HL-60/S4 (cell line): ENCODE measurements around the gene SLC24A2.

Experiments
- in situ Hi-C: fragments of 300-500 bp; cut with MboI; formaldehyde crosslinking; loops from 2 replicates; pipeline ENCODE4 v1.14.3; 2022; ENCODE audit warnings: low sequenced_read_pairs

The SLC24A2 gene

GRCh38 chr9:19759066-19759465 is 29.8 kb downstream of the SLC24A2 start:
- in situ Hi-C loops: no loop called here

GRCh38 chr9:19757745-19758144 is 31.1 kb downstream of the SLC24A2 start:
- in situ Hi-C loops: no loop called here

DNA sequence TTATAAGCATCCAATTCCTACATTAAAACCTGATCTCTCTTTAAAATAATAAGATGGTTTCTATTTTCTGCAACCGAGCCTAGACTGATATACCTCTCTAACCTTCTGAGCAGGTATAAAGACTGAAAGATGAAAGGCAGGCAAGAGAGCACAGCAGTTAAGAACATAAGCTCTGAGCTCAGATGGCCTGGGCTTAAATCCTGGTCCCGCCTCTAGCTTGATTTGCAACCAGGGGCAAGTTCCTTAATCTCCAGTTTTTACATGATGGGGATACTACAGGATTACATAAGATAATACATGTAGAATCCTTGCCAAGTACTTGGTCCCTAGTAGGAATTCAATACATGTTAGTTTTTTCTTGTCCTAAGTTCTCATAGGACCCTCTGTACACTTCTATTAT is 33.9 kb downstream of the SLC24A2 start:
- in situ Hi-C loops: no loop called here

GRCh38 chr9:19748278-19749126 is 40.3 kb downstream of the SLC24A2 start:
- in situ Hi-C loops: no loop called here

DNA sequence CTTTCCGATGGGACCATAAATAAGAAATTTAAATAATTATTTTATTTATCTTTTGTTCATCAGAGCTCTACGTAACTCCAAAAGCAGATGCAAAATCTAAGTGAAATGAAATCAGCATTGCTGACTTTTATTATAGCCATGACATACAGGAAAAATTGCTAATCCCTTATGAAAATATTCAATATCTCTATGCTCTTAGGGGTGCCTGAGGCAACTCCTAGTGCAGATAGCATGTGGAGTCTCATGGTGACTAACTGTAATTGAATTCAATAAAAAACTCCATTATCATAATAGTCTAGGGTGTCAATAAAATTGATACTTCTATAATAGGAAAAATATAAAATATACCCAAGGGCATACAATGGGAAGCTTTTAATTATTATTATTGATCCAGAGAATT is 42.6 kb downstream of the SLC24A2 start:
- in situ Hi-C loops: no loop called here

- in situ Hi-C loops: no loop called here
Observed at GRCh38 chr9:19741178-19741577, 47.7 kb downstream of the SLC24A2 start.
